CD4-positive, alpha-beta T cell treated with Interleukin-2 at 100 ng/mL for 4 hours (primary cell): Measurements from ENCODE around the gene NKPD1.
"Not testable (repeated sequence)": the region's sequence is repeated elsewhere in the genome, so short reads cannot be mapped to it uniquely, and the experiment has no call there.

ENCODE experiments used
- DNase-seq: peaks from one replicate; pipeline ENCODE4 v3.0.0-alpha.2; 2020; ENCODE audit warnings: low spot score

NKPD1 gene

GRCh38 chr19:45139286-45140143 is 21.3 kb downstream of the NKPD1 start:
- no peak for DNase-seq

GRCh38 chr19:45138303-45138751 is 22.5 kb downstream of the NKPD1 start:
- no peak for DNase-seq

GRCh38 chr19:45137179-45137761 is 23.5 kb downstream of the NKPD1 start:
- no peak for DNase-seq

- DNase-seq, result no peak
These were observed 24.1 kb downstream of the NKPD1 start for GRCh38 chr19:45136507-45137178.

- no peak for DNase-seq
These were observed 25.5 kb downstream of the NKPD1 start for GRCh38 chr19:45135176-45135885.

GRCh38 chr19:45133661-45134060 is 27.1 kb downstream of the NKPD1 start:
- no peak for DNase-seq

- no peak for DNase-seq
These were observed 29.7 kb downstream of the NKPD1 start for GRCh38 chr19:45130888-45131615.

GRCh38 chr19:45130236-45130635 is 30.5 kb downstream of the NKPD1 start:
- DNase-seq, result no peak

GRCh38 chr19:45128806-45129205 is 32.0 kb downstream of the NKPD1 start:
- no peak for DNase-seq

- DNase-seq, result no peak
These were observed 32.6 kb downstream of the NKPD1 start for GRCh38 chr19:45128146-45128545.

- no peak for DNase-seq
These were observed 34.1 kb downstream of the NKPD1 start for GRCh38 chr19:45126654-45127053.

- peak; percentile 65 for DNase-seq
These were observed 34.7 kb downstream of the NKPD1 start for GRCh38 chr19:45125975-45126493.

- DNase-seq, result no peak
These were observed 35.4 kb downstream of the NKPD1 start for GRCh38 chr19:45125360-45125759.

GRCh38 chr19:45124021-45124420 is 36.8 kb downstream of the NKPD1 start:
- no peak for DNase-seq

GRCh38 chr19:45123440-45123850 is 37.3 kb downstream of the NKPD1 start:
- DNase-seq, result no peak

GRCh38 chr19:45122832-45123231 is 38.0 kb downstream of the NKPD1 start:
- no peak for DNase-seq

- no peak for DNase-seq
These were observed 38.9 kb downstream of the NKPD1 start for GRCh38 chr19:45121827-45122345.

GRCh38 chr19:45119582-45119981 is 41.2 kb downstream of the NKPD1 start:
- no peak for DNase-seq

GRCh38 chr19:45118591-45119355 is 42.0 kb downstream of the NKPD1 start:
- DNase-seq, result not testable (repeated sequence)

GRCh38 chr19:45118106-45118505 is 42.7 kb downstream of the NKPD1 start:
- DNase-seq, result no peak
